ENCODE measurements around the gene EEFSEC. TPM values are rescaled to one million over a fixed set of nuclear protein-coding genes. Genes with fewer than 3 reads are reported as not detected.

EEFSEC gene
- total and polyA plus RNA-seq, 11 donors = 17.5 to 48.0 (median 22.5) TPM

DNA sequence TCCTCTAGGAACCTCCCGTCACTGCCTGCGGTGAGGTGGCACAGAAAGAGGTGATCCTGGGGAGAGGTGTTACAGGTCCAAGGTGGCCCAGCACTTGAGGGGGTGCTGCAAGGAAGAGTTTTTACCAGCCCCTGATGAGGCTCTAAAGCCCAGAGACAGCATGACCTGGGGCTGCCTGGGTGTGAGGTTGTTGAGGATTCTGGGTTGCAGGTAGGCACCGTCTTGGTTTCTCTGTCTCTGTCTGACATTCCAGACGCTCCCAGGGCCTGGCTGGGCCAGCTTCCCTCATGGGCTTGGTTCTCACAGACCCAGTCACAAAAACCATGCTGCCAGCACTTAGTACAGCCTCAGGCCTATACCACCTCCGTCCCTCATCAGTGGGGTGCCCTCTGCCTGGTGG is 282.3 kb downstream of the EEFSEC start:
- ATAC-seq = no peak

GRCh38 chr3:128436214-128436613 is 282.9 kb downstream of the EEFSEC start:
- no peak for TF ChIP-seq POLR2A (IDR thresholded peaks at IDR 0.05)
- no peak for TF ChIP-seq CTCF (IDR thresholded peaks at IDR 0.05)
- 87 to 95% (median 92%) methylated on average over 3 of the region's 3 CpGs for WGBS, 4 donors

More for the DNA sequence above, 282.3 kb downstream of the EEFSEC start:
- Histone ChIP-seq H3K4me1 (peaks cover 0 to 14% (median 5%) of the 10 kb centered on the region in 12 donors), H3K4me3 (no peak overlapping the region), H3K36me3 (no peaks in the 10 kb centered on the region), H3K27me3 (peaks cover 8 to 47% (median 30%) of the 10 kb centered on the region in 9 donors), H3K27ac (no peak overlapping the region), H3K9me3 (no peaks in the 10 kb centered on the region)
- WGBS, 4 donors = 89 to 98% (median 94%) methylated on average over 5 of the region's 5 CpGs
- intact Hi-C loops (cut with DNase I) = no loop called here
- TF ChIP-seq CTCF (IDR thresholded peaks at IDR 0.05) (no peak), POLR2A (IDR thresholded peaks at IDR 0.05) (no peak)
- DNase-seq = no peak

GRCh38 chr3:128438488-128439072 is 285.3 kb downstream of the EEFSEC start:
- 55 to 67% (median 65%) methylated on average over 3 to 6 of the region's 6 CpGs for WGBS, 4 donors
- DNase-seq (no peak), ATAC-seq (no peak)
- Histone ChIP-seq H3K4me1 (no peaks in the 10 kb centered on the region), H3K4me3 (no peak overlapping the region), H3K27ac (no peak overlapping the region), H3K36me3 (no peaks in the 10 kb centered on the region), H3K27me3 (peaks cover 0 to 17% (median 3%) of the 10 kb centered on the region in 9 donors), H3K9me3 (no peaks in the 10 kb centered on the region)
- TF ChIP-seq POLR2A (IDR thresholded peaks at IDR 0.05) = no peak
- peak in 5 of 12 donors; percentile 13 to 35 (median 24) for TF ChIP-seq CTCF (IDR thresholded peaks at IDR 0.05)
- intact Hi-C loops (cut with DNase I) = no loop called here

More at GRCh38 chr3:128436214-128436613, 282.9 kb downstream of the EEFSEC start:
- Histone ChIP-seq H3K36me3 (no peaks in the 10 kb centered on the region), H3K9me3 (no peaks in the 10 kb centered on the region), H3K27ac (no peak overlapping the region), H3K27me3 (peaks cover 8 to 41% (median 26%) of the 10 kb centered on the region in 9 donors), H3K4me1 (peaks cover 0 to 14% (median 5%) of the 10 kb centered on the region in 12 donors), H3K4me3 (no peak overlapping the region)
- DNase-seq (no peak), ATAC-seq (no peak)
- intact Hi-C loops (cut with DNase I) = no loop called here

GRCh38 chr3:128439226-128439625 is 285.9 kb downstream of the EEFSEC start:
- Histone ChIP-seq H3K9me3 (no peaks in the 10 kb centered on the region), H3K4me1 (no peaks in the 10 kb centered on the region), H3K27me3 (peaks cover 0 to 11% (median 2%) of the 10 kb centered on the region in 9 donors), H3K4me3 (no peak overlapping the region), H3K36me3 (no peaks in the 10 kb centered on the region), H3K27ac (no peak overlapping the region)
- 41 to 55% (median 52%) methylated on average over 2 to 3 of the region's 3 CpGs for WGBS, 4 donors
- intact Hi-C loops (cut with DNase I) = no loop called here
- TF ChIP-seq POLR2A (IDR thresholded peaks at IDR 0.05) = no peak
- no peak for TF ChIP-seq CTCF (IDR thresholded peaks at IDR 0.05)
- DNase-seq (no peak), ATAC-seq (no peak)
